Measurements from ENCODE around the gene ILDR1.

- TF ChIP-seq, protein P1, sequence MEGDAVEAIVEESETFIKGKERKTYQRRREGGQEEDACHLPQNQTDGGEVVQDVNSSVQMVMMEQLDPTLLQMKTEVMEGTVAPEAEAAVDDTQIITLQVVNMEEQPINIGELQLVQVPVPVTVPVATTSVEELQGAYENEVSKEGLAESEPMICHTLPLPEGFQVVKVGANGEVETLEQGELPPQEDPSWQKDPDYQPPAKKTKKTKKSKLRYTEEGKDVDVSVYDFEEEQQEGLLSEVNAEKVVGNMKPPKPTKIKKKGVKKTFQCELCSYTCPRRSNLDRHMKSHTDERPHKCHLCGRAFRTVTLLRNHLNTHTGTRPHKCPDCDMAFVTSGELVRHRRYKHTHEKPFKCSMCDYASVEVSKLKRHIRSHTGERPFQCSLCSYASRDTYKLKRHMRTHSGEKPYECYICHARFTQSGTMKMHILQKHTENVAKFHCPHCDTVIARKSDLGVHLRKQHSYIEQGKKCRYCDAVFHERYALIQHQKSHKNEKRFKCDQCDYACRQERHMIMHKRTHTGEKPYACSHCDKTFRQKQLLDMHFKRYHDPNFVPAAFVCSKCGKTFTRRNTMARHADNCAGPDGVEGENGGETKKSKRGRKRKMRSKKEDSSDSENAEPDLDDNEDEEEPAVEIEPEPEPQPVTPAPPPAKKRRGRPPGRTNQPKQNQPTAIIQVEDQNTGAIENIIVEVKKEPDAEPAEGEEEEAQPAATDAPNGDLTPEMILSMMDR (conservative IDR thresholded peaks at IDR 0.05; ENCODE audit: low read depth in 2 of 2) = no peak
- TF ChIP-seq EZH2 (IDR thresholded peaks at IDR 0.05; ENCODE audit: low read depth, unreplicated experiment) = no peak
These were observed 44.5 kb upstream of the ILDR1 start for GRCh38 chr3:122066331-122067213.
